IMR-90 (cell line): ENCODE measurements around the gene CACNG5. TPM values are rescaled to one million over a fixed set of nuclear protein-coding genes. Genes with fewer than 3 reads are reported as not detected.

ENCODE experiments used
- ATAC-seq: fragments of 200-7000 bp; cut with Tn5 transposase; 2 replicates; pipeline ENCODE4 v1.9.1; 2020; ENCODE audit warnings: low read depth, mild to moderate bottlenecking, moderate library complexity
- BruUV-seq: library from RNA; stranded (reverse); fragments of 400-500 nt; replicated peaks from 2 replicates; lab custom pipeline; 2021; lab: Mats Ljungman, UMichigan
- CTCF ChIA-PET: fragments of 300-600 bp; formaldehyde crosslinking; extraction: SDS; loops from one replicate; lab custom pipeline; 2021; ENCODE audit warnings: antibody characterized with exemption; lab: Yijun Ruan, JAX
- POLR2A ChIA-PET: fragments of 300-600 bp; sonication (Branson Sonifier 250); formaldehyde crosslinking; loops from one replicate; lab custom pipeline; 2022; ENCODE audit warnings: antibody characterized with exemption; ENCODE audit not compliant: unreplicated experiment; lab: Charles Lee
- DNase-seq: peaks from one replicate; pipeline ENCODE4 v3.0.0; 2013
- H2AFZ ChIP-seq: replicated peaks from 2 replicates; pipeline ENCODE3; 2013; ENCODE audit warnings: low read length, mild to moderate bottlenecking; ENCODE audit not compliant: poor library complexity
- H2AK5ac ChIP-seq: 2 replicates; pipeline ENCODE4 v1.6.1; 2013; ENCODE audit warnings: low read depth, low read length, inconsistent platforms
- H2AK9ac ChIP-seq: replicated peaks from 2 replicates; pipeline ENCODE3; 2013; ENCODE audit warnings: mild to moderate bottlenecking, low read depth, low read length, moderate library complexity; ENCODE audit not compliant: poor library complexity
- H2BK120ac ChIP-seq: 2 replicates; pipeline ENCODE4 v1.6.1; 2013; ENCODE audit warnings: low read depth, low read length, inconsistent platforms
- H2BK15ac ChIP-seq: 3 replicates; pipeline ENCODE4 v1.6.1; 2013; ENCODE audit warnings: low read depth, low read length, inconsistent platforms
- H2BK20ac ChIP-seq: 2 replicates; pipeline ENCODE4 v1.6.1; 2013; ENCODE audit warnings: low read depth, mild to moderate bottlenecking, inconsistent platforms, low read length, moderate library complexity
- H2BK5ac ChIP-seq: 2 replicates; pipeline ENCODE4 v1.6.1; 2013; ENCODE audit warnings: mild to moderate bottlenecking, low read depth, low read length, inconsistent platforms; ENCODE audit not compliant: poor library complexity, severe bottlenecking
- H3K14ac ChIP-seq: replicated peaks from 2 replicates; pipeline ENCODE4 v1.6.1; 2013; ENCODE audit warnings: low read depth, low read length, inconsistent platforms
- H3K18ac ChIP-seq: 2 replicates; pipeline ENCODE4 v1.6.1; 2013; ENCODE audit warnings: low read depth, low read length, control low read depth
- H3K23ac ChIP-seq: 2 replicates; pipeline ENCODE4 v1.6.1; 2013; ENCODE audit warnings: low read depth, low read length, inconsistent platforms
- H3K27ac ChIP-seq: 2 replicates; pipeline ENCODE4 v1.5.1; 2013; ENCODE audit warnings: mild to moderate bottlenecking, control low read depth, low read length; ENCODE audit not compliant: insufficient read depth
- H3K27me3 ChIP-seq: 2 replicates; pipeline ENCODE4 v1.6.1; 2013; ENCODE audit warnings: low read length; ENCODE audit not compliant: control insufficient read depth, insufficient read depth
- H3K36me3 ChIP-seq: 2 replicates; pipeline ENCODE4 v1.6.1; 2013; ENCODE audit warnings: low read length, mixed read lengths; ENCODE audit not compliant: control insufficient read depth, insufficient read depth
- H3K4ac ChIP-seq: 2 replicates; pipeline ENCODE4 v1.6.1; 2013; ENCODE audit warnings: low read depth, low read length, inconsistent platforms
- H3K4me1 ChIP-seq: 2 replicates; pipeline ENCODE4 v1.6.1; 2013; ENCODE audit warnings: low read length, mixed read lengths; ENCODE audit not compliant: control insufficient read depth, insufficient read depth
- H3K4me2 ChIP-seq: 2 replicates; pipeline ENCODE4 v1.6.1; 2013; ENCODE audit warnings: low read depth, mild to moderate bottlenecking, control low read depth, low read length, moderate library complexity
- H3K4me3 ChIP-seq: 2 replicates; pipeline ENCODE4 v1.5.1; 2013; ENCODE audit warnings: low read depth, mild to moderate bottlenecking, control low read depth, low read length, moderate library complexity; ENCODE audit not compliant: insufficient read depth
- H3K56ac ChIP-seq: 2 replicates; pipeline ENCODE4 v1.6.1; 2013; ENCODE audit warnings: low read length, inconsistent platforms; ENCODE audit not compliant: insufficient read depth; ENCODE audit errors: extremely low read depth
- H3K79me1 ChIP-seq, 2 experiments: 2 replicates each; pipeline ENCODE4 v1.6.1; 2013; ENCODE audit warnings: low read length in 2 of 2, inconsistent platforms in 1 of 2, low read depth in 1 of 2
- H3K9ac ChIP-seq: 2 replicates; pipeline ENCODE4 v1.6.1; 2013; ENCODE audit warnings: low read depth, low read length, control low read depth
- H3K9me1 ChIP-seq: 2 replicates; pipeline ENCODE4 v1.6.1; 2013; ENCODE audit warnings: low read length, inconsistent platforms; ENCODE audit not compliant: insufficient read depth
- H3K9me3 ChIP-seq: 2 replicates; pipeline ENCODE4 v1.6.1; 2013; ENCODE audit warnings: low read length; ENCODE audit not compliant: control insufficient read depth, insufficient read depth
- H4K20me1 ChIP-seq: 2 replicates; pipeline ENCODE4 v1.6.1; 2013; ENCODE audit warnings: low read length, inconsistent platforms; ENCODE audit not compliant: insufficient read depth
- H4K5ac ChIP-seq: 2 replicates; pipeline ENCODE4 v1.6.1; 2013; ENCODE audit warnings: mild to moderate bottlenecking, low read depth, low read length, control low read depth
- H4K8ac ChIP-seq, 2 experiments: 2 replicates each; pipeline ENCODE4 v1.6.1; 2013; ENCODE audit warnings: low read depth in 2 of 2, low read length in 2 of 2, control low read depth in 1 of 2, inconsistent platforms in 1 of 2
- H4K91ac ChIP-seq: 2 replicates; pipeline ENCODE4 v1.6.1; 2013; ENCODE audit warnings: low read depth, low read length, inconsistent platforms; ENCODE audit not compliant: insufficient read depth
- BHLHE40 ChIP-seq: fragments of 150-350 bp; IDR thresholded peaks from 2 replicates; pipeline ENCODE4 v1.6.1; 2016; ENCODE audit warnings: mild to moderate bottlenecking, low read depth, low read length
- CHD1 ChIP-seq: IDR thresholded peaks from 2 replicates; pipeline ENCODE4 v1.6.1; 2012; ENCODE audit warnings: low read depth, low read length, improper control_type of control experiment
- ELK1 ChIP-seq: fragments of 150-350 bp; IDR thresholded peaks from 2 replicates; pipeline ENCODE4 v1.6.1; 2016; ENCODE audit warnings: low read depth, mild to moderate bottlenecking, low read length, moderate library complexity, borderline replicate concordance
- MAFK ChIP-seq: IDR thresholded peaks from 2 replicates; pipeline ENCODE4 v1.6.1; 2012; ENCODE audit warnings: low read depth, low read length, improper control_type of control experiment
- MAZ ChIP-seq: IDR thresholded peaks from 2 replicates; pipeline ENCODE4 v1.6.1; 2012; ENCODE audit warnings: low read depth, mild to moderate bottlenecking, low read length, improper control_type of control experiment, moderate library complexity, borderline replicate concordance
- NFE2L2 ChIP-seq: fragments of 150-350 bp; IDR thresholded peaks from 2 replicates; pipeline ENCODE4 v1.6.1; 2016; ENCODE audit warnings: low read depth, mild to moderate bottlenecking, low read length
- RFX5 ChIP-seq: IDR thresholded peaks from 2 replicates; pipeline ENCODE4 v1.8.0; 2012; ENCODE audit warnings: low read depth, mild to moderate bottlenecking, low read length, moderate library complexity
- SMC3 ChIP-seq: fragments of 150-350 bp; IDR thresholded peaks from 2 replicates; pipeline ENCODE4 v1.6.1; 2016; ENCODE audit warnings: low read depth, mild to moderate bottlenecking, antibody characterized with exemption, low read length, moderate library complexity
- WGBS, 2 experiments: methylation state at CpG; one replicate each; pipeline versions ENCODE4 v1.1.5 to v1.1.7; 2013; ENCODE audit warnings: missing lambda C conversion rate in 2 of 2; ENCODE audit not compliant: insufficient read length in 1 of 2; ENCODE audit errors: extremely low coverage in 2 of 2; 5-methylcytosine and 5-hydroxymethylcytosine counted together
- dilution Hi-C: fragments of 300-500 bp; cut with HindIII; formaldehyde crosslinking; loops from one replicate; pipeline ENCODE4 v1.14.3; 2018; ENCODE audit warnings: low sequenced_read_pairs; ENCODE audit not compliant: unreplicated experiment
- in situ Hi-C: fragments of 300-500 bp; cut with MboI; formaldehyde crosslinking; loops from 3 replicates; pipeline ENCODE4 v1.14.3; 2019; ENCODE audit warnings: low sequenced_read_pairs, inconsistent platforms, mixed read lengths
- intact Hi-C: fragments of 100-400 bp; cut with micrococcal nuclease; formaldehyde crosslinking; loops from 2 replicates; pipeline ENCODE4 v1.10.0; 2022
- polyA plus RNA-seq, 3 experiments: library from polyadenylated mRNA; depleted of rRNA; stranded (reverse); fragments of >200 nt; gene quantifications; 2 replicates each; pipeline ENCODE4 v1.2.3, GENCODE V29; 2012; ENCODE audit warnings: low replicate concordance in 1 of 3
- total RNA-seq: library from RNA; depleted of rRNA; stranded (reverse); fragments of >200 nt; gene quantifications from 2 replicates; pipeline ENCODE4 v1.2.3, GENCODE V29; 2012

Gene CACNG5
- total and polyA plus RNA-seq, 2 of the 4 experiments (the other 2 are of a cell fraction), result not detected

- peaks cover 0 to 3% of the 10 kb centered on the region in 2 experiments; a peak in 1 of 4 replicates for H3K79me1 ChIP-seq
- no peak overlapping the region for H3K4me2 ChIP-seq
- H3K4me3 ChIP-seq, result no peak overlapping the region
- no peak overlapping the region for H2AK5ac ChIP-seq
- H3K9me1 ChIP-seq, result peaks cover 4% of the 10 kb centered on the region; the same call in 1 of the 2 replicates
- no peak overlapping the region for H3K4ac ChIP-seq
- no peak overlapping the region for H3K23ac ChIP-seq
- no peak overlapping the region for H3K27ac ChIP-seq
- no peak overlapping the region for H2AFZ ChIP-seq
- no peak overlapping the region for H4K91ac ChIP-seq
- DNase-seq (no peak), ATAC-seq (no peak)
- H3K27me3 ChIP-seq, result no peaks in the 10 kb centered on the region
- H4K20me1 ChIP-seq, result no peaks in the 10 kb centered on the region; the same call in 1 of the 2 replicates
- no peak overlapping the region for H3K18ac ChIP-seq
- H2BK20ac ChIP-seq, result no peak overlapping the region; the same call in 1 of the 2 replicates
- in situ Hi-C loops, result no loop called here
- intact Hi-C loops, result no loop called here
- ChIA-PET POLR2A (no interaction called here), CTCF (no interaction called here)
- TF ChIP-seq ELK1 (no peak), MAFK (no peak), MAZ (no peak), CHD1 (no peak), NFE2L2 (no peak), SMC3 (no peak), BHLHE40 (no peak), RFX5 (no peak)
- H3K14ac ChIP-seq, result no peak overlapping the region
- dilution Hi-C loops, result no loop called here
- BruUV-seq, result no TSS peak
- H3K56ac ChIP-seq, result no peak overlapping the region
- peaks cover 54% of the 10 kb centered on the region for H3K36me3 ChIP-seq
- no peaks in the 10 kb centered on the region; the same call in none of the 2 replicates for H3K4me1 ChIP-seq
- H3K9me3 ChIP-seq, result no peaks in the 10 kb centered on the region
- H4K5ac ChIP-seq, result no peak overlapping the region
- no CpG with 5 or more reads among the region's 11 CpGs for WGBS, 2 experiments
- H2AK9ac ChIP-seq, result no peak overlapping the region
- H2BK15ac ChIP-seq, result no peak overlapping the region
- H3K9ac ChIP-seq, result no peak overlapping the region
- H4K8ac ChIP-seq, result no peak overlapping the region
- H2BK5ac ChIP-seq, result no peak overlapping the region
- no peak overlapping the region for H2BK120ac ChIP-seq
Observed at GRCh38 chr17:66790501-66791061, 44.3 kb upstream of the CACNG5 start.
